Activated B cell treated with CpG ODN at 0.5 μM for 24 hours (primary cell): ENCODE measurements around the gene MYO9B. TPM values are rescaled to one million over a fixed set of nuclear protein-coding genes. Genes with fewer than 3 reads are reported as not detected.

Experiments
- ATAC-seq: fragments of 200-7000 bp; cut with Tn5 transposase; one replicate; pipeline ENCODE4 v1.10.0; 2021; ENCODE audit warnings: low read depth, mild to moderate bottlenecking, moderate library complexity
- CTCF ChIA-PET: fragments of 350-600 bp; sonication (Branson Sonifier 250); formaldehyde crosslinking; loops from one replicate; lab custom pipeline; 2021; ENCODE audit warnings: antibody characterized with exemption; lab: Charles Lee
- POLR2A ChIA-PET: fragments of 350-600 bp; sonication (Branson Sonifier 250); formaldehyde crosslinking; loops from one replicate; lab custom pipeline; 2021; ENCODE audit warnings: antibody characterized with exemption; lab: Charles Lee
- DNase-seq: peaks from one replicate; pipeline ENCODE4 v3.0.0; 2022
- H3K27ac Mint-ChIP-seq: one replicate; pipeline ENCODE4 v1.8.0; 2020; ENCODE audit warnings: mixed read lengths
- H3K27me3 Mint-ChIP-seq: one replicate; pipeline ENCODE4 v1.8.0; 2021; ENCODE audit warnings: mixed read lengths
- H3K36me3 Mint-ChIP-seq: one replicate; pipeline ENCODE4 v1.8.0; 2021; ENCODE audit warnings: low read depth, mixed read lengths
- H3K4me1 Mint-ChIP-seq: one replicate; pipeline ENCODE4 v1.8.0; 2021; ENCODE audit warnings: mixed read lengths
- H3K4me3 Mint-ChIP-seq: one replicate; pipeline ENCODE4 v1.8.0; 2020; ENCODE audit warnings: mild to moderate bottlenecking, mixed read lengths
- H3K9me3 Mint-ChIP-seq: one replicate; pipeline ENCODE4 v1.8.0; 2020; ENCODE audit warnings: mixed read lengths
- intact Hi-C: fragments of 100-400 bp; cut with micrococcal nuclease; formaldehyde crosslinking; loops from one replicate; pipeline ENCODE4 v1.15.1; 2024
- total RNA-seq: library from RNA; stranded (reverse); gene quantifications from 2 replicates; pipeline ENCODE4 v1.2.3, GENCODE V29; 2022
- TF ChIP-seq, protein P1 (sequence below): fragments of 200-600 bp; IDR thresholded peaks from one replicate; pipeline ENCODE4 v1.8.0; 2022; ENCODE audit warnings: antibody characterized with exemption, mild to moderate bottlenecking

The MYO9B gene
- total RNA-seq, 1 donor from 2014 or later: 239 TPM

DNA sequence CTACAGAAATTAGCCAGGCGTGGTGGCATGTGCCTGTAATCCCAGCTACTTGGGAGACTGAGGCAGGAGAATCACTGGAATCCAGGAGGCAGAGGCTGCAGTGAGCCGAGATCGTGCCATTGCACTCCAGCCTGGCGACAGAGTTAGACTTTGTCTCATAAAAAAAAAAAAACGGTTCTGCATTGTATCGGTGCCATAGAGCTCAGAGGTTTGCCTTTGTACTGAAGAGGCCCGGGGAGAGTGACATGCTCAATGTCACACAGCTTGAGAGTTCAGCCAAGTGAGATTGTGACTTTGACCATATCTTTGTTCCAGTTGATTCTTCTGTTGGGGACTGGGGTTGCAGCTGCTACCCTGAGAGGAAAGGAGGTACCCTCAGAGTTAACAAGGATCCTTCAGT is 4.7 kb upstream of the MYO9B start:
- H3K4me3 Mint-ChIP-seq: no peak overlapping the region
- H3K9me3 Mint-ChIP-seq: no peaks in the 10 kb centered on the region
- CTCF ChIA-PET: interaction anchor here (0.6 kb wide), 1 partner anchor 29 kb away, joined by 3 read pairs; no protein-coding TSS in a partner anchor
- TF ChIP-seq, protein P1, sequence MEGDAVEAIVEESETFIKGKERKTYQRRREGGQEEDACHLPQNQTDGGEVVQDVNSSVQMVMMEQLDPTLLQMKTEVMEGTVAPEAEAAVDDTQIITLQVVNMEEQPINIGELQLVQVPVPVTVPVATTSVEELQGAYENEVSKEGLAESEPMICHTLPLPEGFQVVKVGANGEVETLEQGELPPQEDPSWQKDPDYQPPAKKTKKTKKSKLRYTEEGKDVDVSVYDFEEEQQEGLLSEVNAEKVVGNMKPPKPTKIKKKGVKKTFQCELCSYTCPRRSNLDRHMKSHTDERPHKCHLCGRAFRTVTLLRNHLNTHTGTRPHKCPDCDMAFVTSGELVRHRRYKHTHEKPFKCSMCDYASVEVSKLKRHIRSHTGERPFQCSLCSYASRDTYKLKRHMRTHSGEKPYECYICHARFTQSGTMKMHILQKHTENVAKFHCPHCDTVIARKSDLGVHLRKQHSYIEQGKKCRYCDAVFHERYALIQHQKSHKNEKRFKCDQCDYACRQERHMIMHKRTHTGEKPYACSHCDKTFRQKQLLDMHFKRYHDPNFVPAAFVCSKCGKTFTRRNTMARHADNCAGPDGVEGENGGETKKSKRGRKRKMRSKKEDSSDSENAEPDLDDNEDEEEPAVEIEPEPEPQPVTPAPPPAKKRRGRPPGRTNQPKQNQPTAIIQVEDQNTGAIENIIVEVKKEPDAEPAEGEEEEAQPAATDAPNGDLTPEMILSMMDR: no peak
- ATAC-seq (no peak), DNase-seq (no peak)
- H3K4me1 Mint-ChIP-seq: peaks cover 56% of the 10 kb centered on the region
- POLR2A ChIA-PET: no interaction called here
- intact Hi-C loops: no loop called here
- peaks cover 41% of the 10 kb centered on the region for H3K36me3 Mint-ChIP-seq
- no peaks in the 10 kb centered on the region for H3K27me3 Mint-ChIP-seq
- H3K27ac Mint-ChIP-seq: no peak overlapping the region

DNA sequence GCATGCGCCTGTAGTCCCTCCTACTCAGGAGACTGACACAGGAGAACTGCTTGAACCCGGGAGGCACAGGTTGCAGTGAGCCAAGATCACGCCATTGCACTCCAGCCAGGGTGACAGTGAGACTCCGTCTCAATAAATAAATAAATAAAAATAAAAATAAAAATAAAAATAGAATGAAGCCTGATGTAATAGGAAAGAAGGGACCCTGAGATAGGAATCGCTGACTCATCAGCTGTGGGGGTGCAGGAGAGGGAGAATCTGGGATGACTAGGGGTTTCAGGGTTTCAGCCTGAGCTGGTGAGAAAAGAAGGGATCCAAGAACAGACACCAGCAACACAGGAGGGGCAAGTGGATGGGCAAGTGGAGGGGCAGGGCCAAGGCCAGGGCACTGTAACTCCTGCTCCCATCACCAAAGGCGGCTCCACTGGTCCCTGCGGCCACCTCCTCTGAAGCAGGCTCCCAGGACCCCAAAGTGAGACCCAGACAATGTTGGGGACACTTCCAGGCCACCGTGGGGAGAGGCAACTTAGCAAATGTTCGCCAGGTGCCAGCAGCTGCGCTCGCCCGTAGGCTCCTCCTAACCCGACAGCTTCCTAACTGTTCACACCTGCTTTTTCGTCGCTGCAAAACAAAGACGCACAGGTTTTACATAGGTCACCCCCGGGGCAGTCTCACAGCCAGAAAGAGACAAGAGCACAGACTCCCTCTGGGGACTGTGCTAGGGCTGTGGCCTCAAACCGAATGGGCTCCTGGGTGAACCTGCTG is 1.5 kb upstream of the MYO9B start:
- ChIA-PET CTCF (interaction anchor here (0.6 to 2.3 kb wide), 4 partner anchors 53 to 302 kb away, joined by 3 to 9 read pairs (median 3); no protein-coding TSS in a partner anchor), POLR2A (interaction anchor here (0.9 to 2.2 kb wide), 9 partner anchors 36 to 231 kb away, joined by 3 to 15 read pairs (median 5); partner anchors contain the start of genes BABAM1, OCEL1 and USE1)
- H3K27me3 Mint-ChIP-seq: no peaks in the 10 kb centered on the region
- TF ChIP-seq, protein P1: no peak
- ATAC-seq (no peak), DNase-seq (peak; percentile 28)
- H3K36me3 Mint-ChIP-seq: peaks cover 39% of the 10 kb centered on the region
- peak overlapping the region; percentile 99 for H3K4me3 Mint-ChIP-seq
- peaks cover 67% of the 10 kb centered on the region for H3K4me1 Mint-ChIP-seq
- intact Hi-C loops: loop anchor here (2.0 kb wide), 4 partner anchors 37 to 209 kb away; no protein-coding TSS in a partner anchor
- peak overlapping the region; percentile 97 for H3K27ac Mint-ChIP-seq
- no peaks in the 10 kb centered on the region for H3K9me3 Mint-ChIP-seq

DNA sequence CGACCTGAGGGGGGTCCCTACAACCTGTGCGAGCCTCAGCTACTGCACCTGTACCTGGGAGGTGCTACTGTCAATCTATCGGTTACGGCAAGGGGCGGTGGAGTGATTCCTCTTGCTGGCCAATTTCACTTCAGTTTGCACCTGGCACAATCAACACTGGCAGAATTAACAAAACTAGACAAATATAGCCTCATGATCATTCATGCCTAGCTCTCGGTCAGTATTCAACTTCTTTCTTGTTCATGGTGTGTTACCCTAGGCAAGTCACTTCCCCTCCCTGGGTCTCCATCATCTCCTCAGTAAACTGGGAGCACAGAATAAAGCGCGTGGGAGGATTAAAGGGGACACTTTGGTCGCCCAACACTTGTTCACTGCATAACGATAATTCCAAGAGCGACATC is 943 bp upstream of the MYO9B start:
- peaks cover 73% of the 10 kb centered on the region for H3K4me1 Mint-ChIP-seq
- H3K27me3 Mint-ChIP-seq: no peaks in the 10 kb centered on the region
- DNase-seq: no peak
- H3K36me3 Mint-ChIP-seq: peaks cover 39% of the 10 kb centered on the region
- intact Hi-C loops: loop anchor here (1.0 to 5.0 kb wide), 11 partner anchors 16 to 392 kb away; partner anchors contain the start of genes BABAM1, CCDC194 and OCEL1
- CTCF ChIA-PET: interaction anchor here (0.6 to 2.3 kb wide), 2 partner anchors 52 to 161 kb away, joined by 3 to 9 read pairs; no protein-coding TSS in a partner anchor
- H3K4me3 Mint-ChIP-seq: peak overlapping the region; percentile 99
- peak; percentile 0 for ATAC-seq
- no peaks in the 10 kb centered on the region for H3K9me3 Mint-ChIP-seq
- POLR2A ChIA-PET: interaction anchor here (0.9 to 2.2 kb wide), 10 partner anchors 35 to 230 kb away, joined by 3 to 15 read pairs (median 4); partner anchors contain the start of genes BABAM1, OCEL1 and USE1
- H3K27ac Mint-ChIP-seq: peak overlapping the region; percentile 97
- TF ChIP-seq, protein P1: no peak

DNA sequence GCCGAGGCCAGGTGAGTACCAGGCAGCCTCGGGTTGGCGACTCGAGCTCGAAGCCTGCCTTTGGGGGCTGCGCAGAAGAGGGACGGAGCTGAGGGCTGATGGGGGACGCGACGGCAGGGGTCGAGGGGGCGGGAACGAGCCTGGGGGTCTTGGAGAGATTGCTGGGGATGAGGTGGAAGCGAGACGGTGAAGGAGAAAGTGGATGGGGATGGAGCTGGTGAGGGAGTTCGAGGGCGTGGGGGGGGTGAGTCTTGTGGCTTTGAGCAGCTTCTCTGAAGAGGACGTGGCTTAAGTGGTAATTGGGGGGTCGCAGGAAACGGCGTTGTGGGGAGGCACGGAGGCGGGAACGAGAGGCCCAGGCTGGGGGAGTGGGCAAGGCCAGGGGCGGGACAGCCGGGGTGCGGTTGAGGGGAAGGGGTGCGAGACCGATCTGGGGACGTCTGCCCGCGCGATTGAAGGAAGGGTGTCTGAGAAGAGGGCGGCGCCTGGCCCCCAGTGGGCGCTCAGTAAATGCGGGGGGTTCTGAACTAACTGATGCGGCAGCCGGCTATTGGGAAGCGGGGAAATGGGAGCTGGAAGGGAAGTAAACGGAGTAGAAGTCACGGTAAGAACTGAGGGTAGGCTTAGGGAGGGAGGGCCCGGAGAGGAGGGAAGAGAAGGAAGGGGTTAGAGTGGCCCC is 426 bp downstream of the MYO9B start:
- intact Hi-C loops: loop anchor here (1.0 to 5.0 kb wide), 11 partner anchors 14 to 390 kb away; partner anchors contain the start of genes BABAM1, CCDC194 and OCEL1
- ChIA-PET POLR2A (interaction anchor here (0.5 to 2.4 kb wide), 25 partner anchors 10 to 417 kb away, joined by 3 to 17 read pairs (median 4); partner anchors contain the start of genes ANKLE1, BABAM1, GTPBP3 and OCEL1), CTCF (interaction anchor here (0.6 to 2.1 kb wide), 5 partner anchors 50 to 192 kb away, joined by 3 to 5 read pairs (median 4); no protein-coding TSS in a partner anchor)
- peaks cover 76% of the 10 kb centered on the region for H3K4me1 Mint-ChIP-seq
- H3K27ac Mint-ChIP-seq: peak overlapping the region; percentile 94
- no peaks in the 10 kb centered on the region for H3K9me3 Mint-ChIP-seq
- H3K27me3 Mint-ChIP-seq: no peaks in the 10 kb centered on the region
- TF ChIP-seq, protein P1: no peak
- DNase-seq (peak; percentile 53), ATAC-seq (no peak)
- peaks cover 31% of the 10 kb centered on the region for H3K36me3 Mint-ChIP-seq
- peak overlapping the region; percentile 98 for H3K4me3 Mint-ChIP-seq
